Ammon's horn (tissue), 1 donor: Measurements from ENCODE around the gene SLC22A12.

Source experiments
- DNase-seq: peaks from one replicate; pipeline ENCODE4 v3.0.0-alpha.2; 2016; ENCODE audit warnings: low spot score

Gene SLC22A12

DNA sequence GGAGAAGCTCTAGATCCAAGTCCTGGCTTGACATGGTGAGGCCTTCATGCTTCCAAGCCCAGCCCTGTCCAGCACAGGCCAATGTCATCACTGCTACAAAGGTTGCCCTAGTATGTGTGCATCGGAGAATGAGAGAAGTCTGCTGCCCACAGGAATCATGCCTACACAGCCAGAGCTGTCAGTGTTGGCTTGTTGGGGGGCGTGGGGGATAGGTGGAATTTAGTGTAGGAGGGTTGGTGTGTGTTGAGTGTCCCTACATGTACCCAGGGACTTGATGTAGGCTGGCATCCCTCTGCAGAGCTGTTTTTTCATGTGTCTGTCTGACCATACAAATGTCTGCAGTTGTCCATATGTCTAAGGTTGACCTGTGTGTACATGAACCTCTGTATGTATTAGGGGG is 37.6 kb downstream of the SLC22A12 start:
- DNase-seq: no peak

DNA sequence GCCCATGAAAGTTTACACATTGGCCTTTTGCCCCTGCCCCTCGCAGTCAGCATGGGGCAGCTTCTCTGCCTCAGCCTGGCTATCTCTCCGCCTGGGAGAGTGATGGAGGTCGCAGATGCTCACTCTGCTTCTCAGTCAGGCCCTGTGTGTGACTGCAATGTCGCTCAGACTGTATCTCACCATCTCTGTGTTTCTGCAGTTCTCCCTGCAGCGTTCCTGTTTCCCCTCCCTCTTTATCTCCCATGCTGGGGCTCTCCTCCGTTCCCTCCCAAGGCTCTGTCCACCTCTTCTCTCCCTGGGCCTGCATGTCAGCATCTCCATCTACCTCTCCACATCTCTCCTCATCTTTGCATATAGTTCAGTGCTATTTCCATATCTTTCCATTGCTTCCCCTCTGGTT is 38.1 kb downstream of the SLC22A12 start:
- no peak for DNase-seq

GRCh38 chr11:64629796-64630562 is 39.0 kb downstream of the SLC22A12 start:
- no peak for DNase-seq

GRCh38 chr11:64631675-64632074 is 40.7 kb downstream of the SLC22A12 start:
- DNase-seq: no peak

DNA sequence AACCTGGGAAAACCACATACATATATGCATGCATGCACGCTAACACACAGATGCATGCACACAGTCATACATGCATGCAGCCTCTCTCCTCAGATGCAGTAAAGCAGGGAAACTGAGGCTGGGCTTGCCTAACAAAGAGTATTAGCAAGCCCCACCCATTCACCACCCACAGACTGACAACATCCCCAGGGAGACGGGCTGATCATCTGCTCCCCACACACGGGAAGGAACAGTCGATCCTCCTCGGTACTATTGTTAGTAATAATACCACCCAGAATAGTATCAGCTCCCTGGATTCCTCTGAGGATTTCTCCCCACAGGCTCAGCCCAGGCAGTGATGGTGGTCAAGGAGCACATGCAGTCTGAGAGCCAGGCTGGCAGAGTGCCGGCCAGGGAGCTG is 41.2 kb downstream of the SLC22A12 start:
- DNase-seq: no peak

DNA sequence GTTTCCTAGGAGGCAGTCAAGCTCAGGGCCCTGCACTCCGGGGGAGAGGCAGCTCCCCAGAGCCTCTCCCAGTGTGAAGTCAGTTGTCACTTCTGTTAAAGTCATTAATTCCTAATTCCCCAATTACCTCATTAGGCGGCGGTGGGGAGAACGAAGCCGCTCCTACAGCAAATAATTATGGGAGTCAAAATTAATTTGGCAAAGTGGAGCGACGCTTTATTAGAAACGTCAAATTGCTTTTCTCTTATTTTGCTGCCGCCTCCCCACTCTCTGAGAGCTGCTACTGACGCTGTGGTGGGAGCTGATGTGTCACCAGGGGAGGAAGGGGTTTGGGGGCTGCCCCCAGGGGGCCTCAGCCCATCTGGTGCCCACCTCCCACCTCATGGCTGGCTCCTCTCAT is 41.6 kb downstream of the SLC22A12 start:
- DNase-seq: no peak

GRCh38 chr11:64633555-64634159 is 42.6 kb downstream of the SLC22A12 start:
- DNase-seq: no peak

DNA sequence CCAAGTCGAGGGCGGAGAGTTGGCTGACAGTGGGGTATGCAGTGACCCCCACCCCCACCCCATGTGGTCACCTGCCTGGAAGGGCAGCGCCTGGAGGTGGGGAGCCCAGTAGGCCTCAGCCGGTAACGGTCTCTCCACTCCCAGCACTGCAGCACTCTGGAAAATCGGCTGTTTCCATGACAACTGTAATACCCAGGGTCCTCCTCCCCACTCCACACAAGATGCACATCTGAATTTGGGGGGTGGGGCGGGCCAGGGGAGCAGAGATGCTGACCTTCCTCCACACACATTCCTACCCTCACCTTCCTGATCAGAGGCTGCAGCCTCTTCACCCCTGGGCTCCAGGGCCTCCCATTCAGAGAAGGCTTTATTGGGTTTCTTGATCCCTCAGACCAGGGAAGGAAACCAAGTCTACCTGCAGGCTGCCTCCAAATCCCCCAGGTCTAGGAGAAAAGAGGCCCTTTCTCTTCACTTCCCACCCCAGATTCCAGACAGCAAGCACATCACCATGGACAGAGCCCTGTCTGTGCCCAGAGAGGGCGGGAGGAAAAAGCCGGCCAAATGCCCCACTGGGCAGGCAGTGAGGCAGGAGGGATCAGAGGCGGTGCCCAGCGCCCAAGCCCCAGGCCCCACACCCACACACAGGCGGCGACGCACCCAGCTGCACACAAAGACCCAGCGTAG is 46.5 kb downstream of the SLC22A12 start:
- no peak for DNase-seq

GRCh38 chr11:64638018-64638665 is 47.1 kb downstream of the SLC22A12 start:
- DNase-seq: no peak

GRCh38 chr11:64638829-64639228 is 47.8 kb downstream of the SLC22A12 start:
- DNase-seq: no peak

DNA sequence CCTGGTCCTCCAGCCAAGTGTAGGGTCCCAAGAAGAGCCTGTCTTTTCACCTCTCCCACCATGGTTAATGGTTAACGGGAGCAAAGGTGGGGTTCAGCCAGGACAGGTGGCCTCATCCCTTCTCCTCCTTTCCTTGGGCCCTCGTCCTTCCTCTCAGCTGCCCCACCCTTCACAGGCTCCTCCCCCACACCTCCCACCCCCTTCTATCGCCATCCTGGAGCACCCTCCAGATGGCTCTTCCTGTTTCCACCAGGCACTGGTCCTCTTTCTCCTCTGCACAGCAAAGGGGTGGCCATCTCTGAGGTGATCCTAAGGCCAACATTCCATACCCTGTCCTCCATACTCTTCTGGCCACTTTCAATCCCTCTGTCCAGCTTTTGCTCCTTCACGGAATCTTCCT is 48.9 kb downstream of the SLC22A12 start:
- no peak for DNase-seq

GRCh38 chr11:64641596-64642417 is 50.8 kb downstream of the SLC22A12 start:
- DNase-seq: no peak

DNA sequence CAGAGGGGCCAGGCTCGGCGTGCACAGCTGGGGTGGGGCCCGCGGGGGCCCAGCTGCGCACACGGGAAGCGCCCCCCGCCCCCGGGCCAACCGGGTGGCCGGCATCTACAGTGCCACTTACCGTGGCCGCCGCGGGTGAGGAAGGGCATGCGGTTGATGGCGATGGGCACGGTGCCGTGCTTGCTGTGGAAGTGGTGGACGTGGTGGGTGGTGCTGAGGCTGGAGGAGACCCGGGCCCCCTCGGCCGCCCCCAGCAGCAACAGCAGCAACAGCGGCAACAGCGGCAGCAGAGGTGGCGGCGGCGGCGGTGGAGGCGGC is 51.4 kb downstream of the SLC22A12 start:
- DNase-seq: no peak

DNA sequence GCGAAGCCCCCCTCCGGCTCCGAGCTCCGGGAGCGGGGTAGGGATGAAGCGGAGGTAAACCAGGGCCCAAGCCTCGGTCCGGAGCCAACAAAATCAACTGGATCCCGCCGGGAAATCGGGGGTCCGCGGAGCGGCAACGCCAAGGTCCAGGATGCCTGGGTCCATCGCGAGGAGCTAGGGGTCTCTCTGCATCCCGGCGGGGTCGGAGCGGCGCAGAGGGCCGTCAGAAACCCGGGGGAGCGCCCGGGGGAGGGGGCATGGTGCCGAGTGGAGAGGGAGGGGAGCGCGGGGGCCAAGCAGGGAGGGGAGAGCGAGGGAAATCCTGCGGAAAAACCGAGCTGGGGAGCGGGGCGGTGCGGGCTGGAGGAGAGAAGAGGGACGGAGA is 51.8 kb downstream of the SLC22A12 start:
- DNase-seq: no peak

- DNase-seq: peak; percentile 75
Measured at GRCh38 chr11:64643256-64643881, 52.3 kb downstream of the SLC22A12 start.

- DNase-seq: no peak
Measured at GRCh38 chr11:64643920-64644646, 53.1 kb downstream of the SLC22A12 start.

DNA sequence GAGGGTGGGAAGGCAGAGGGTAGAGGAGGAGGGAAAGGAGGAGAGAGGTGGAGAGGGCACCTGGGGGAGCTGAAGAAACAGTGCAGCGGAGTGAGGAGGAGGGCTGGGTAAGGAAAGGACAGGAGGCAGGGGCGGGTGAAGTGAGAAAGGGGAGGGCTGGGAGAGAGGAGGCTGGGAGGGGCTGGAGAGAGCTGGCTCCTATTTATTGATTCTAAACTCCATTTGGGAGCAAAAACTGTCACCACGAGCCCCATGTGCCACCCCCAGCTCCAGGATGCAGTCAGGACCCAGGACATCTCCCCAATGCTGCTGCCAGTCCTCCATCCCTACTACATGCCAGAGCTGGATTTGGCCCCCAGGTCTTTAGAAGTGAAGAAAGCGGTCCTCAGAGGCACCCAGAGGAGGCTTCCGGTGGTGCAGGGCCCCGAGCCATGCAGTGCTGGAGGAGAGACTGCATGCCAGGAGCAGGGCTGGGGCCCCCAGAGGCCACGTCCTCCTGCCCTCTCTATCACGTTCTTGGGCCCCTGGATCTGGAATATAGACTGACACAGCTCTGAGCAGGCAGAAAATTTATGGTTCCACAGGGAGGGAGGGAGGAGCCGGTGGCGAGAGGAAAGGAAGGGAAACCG is 53.7 kb downstream of the SLC22A12 start:
- DNase-seq: no peak

DNA sequence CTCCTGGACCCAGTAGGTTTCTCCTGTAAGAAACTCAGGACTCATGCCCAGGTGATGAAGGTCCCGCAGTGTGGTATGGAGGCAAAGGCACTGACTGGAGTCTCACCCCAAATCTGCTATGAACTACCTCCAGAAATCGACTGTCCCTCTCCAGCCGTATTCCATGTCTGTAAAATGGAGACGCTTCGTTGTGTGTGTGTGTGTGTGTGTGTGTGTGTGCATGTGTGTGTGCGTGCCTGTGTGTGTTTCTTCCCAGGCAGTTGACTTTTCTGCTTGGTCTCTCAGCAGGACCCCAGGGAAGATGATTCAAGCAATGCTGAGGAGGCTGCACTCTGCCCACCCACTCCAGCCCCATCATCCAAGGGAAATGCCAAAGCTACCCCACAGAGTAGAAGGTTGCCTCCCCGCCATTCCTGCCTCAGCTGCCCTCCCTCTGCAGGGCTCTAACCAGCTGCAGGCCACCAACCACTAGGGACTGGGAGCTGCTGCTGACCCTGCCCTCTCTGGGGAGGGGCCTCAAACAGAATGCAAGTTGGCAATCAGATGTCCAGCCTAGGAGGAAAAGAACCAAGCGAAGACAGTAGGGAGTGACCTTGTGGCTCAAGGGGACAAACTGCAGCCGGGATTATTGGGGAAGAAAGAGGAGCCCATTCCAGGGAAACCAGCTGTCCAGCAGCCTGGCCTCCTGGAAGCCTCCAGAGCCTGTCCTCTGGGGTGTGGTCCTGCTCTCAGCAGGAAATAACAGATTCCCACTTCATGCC is 56.2 kb downstream of the SLC22A12 start:
- no peak for DNase-seq

DNA sequence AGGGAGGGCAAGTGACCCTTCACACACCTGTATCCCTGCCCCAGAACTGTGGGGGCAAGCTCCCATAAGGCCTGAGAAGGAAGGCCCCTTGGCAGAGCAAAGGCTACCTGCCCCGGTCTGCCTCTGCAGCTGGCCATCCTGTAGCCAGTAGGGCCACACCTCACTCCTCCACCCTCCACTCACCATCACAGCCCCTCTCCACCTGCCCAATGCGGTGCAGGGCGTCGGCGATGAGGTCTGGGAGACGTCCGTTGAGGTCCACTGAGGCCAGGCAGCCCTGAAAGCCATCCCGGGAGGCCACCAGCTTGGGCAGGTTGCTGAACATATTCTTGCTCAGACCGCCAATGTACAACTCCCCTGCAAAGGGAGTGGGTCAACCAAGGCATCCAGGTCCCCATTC is 57.5 kb downstream of the SLC22A12 start:
- DNase-seq: no peak

- DNase-seq: no peak
Measured at GRCh38 chr11:64649291-64649697, 58.3 kb downstream of the SLC22A12 start.
